ENCODE results near the gene LMCD1.

DNA sequence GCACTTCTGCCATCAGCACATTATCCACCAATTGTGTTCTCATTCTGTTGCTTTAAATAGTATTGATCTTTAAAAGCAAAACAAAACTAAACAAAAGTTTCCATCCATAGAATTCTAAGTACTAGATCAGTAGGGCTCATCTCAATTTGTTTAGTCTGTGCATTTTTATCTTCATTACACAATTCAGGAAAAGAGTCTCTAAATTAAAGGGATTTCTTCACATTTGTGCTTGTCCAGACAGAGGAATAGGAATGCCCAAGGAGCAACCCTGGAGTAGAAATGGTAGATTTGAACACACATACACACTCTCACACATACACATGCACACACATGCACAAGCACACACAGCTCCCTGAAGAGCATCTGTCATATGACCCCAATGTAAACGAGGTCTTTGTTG lies 21.4 kb downstream of the LMCD1 start:
- TF ChIP-seq YY1 (IDR thresholded peaks at IDR 0.05; ENCODE audit: low read depth): no peak
- no peak for TF ChIP-seq TCF12 (IDR thresholded peaks at IDR 0.05; ENCODE audit: low read depth)
- TF ChIP-seq RAD21 (IDR thresholded peaks at IDR 0.05; ENCODE audit: low read depth): no peak
- no peak for TF ChIP-seq FOXM1 (IDR thresholded peaks at IDR 0.05; ENCODE audit: borderline replicate concordance, low read depth)
- no peak for TF ChIP-seq NFIC (IDR thresholded peaks at IDR 0.05)
- no peak for TF ChIP-seq TEAD4 (IDR thresholded peaks at IDR 0.05)
- no peak for TF ChIP-seq EP300 (IDR thresholded peaks at IDR 0.05; ENCODE audit: borderline replicate concordance)
- TF ChIP-seq TAF1 (IDR thresholded peaks at IDR 0.05; ENCODE audit: low read depth): no peak
- TF ChIP-seq ZBTB7A (IDR thresholded peaks at IDR 0.05; ENCODE audit: low read depth): no peak
- no peak for TF ChIP-seq CEBPB (IDR thresholded peaks at IDR 0.05)
- no peak for TF ChIP-seq EGR1 (IDR thresholded peaks at IDR 0.05)

All from Ishikawa (cell line).